Adipose tissue (tissue), 3 donors: ENCODE measurements around the gene NCAM1. TPM values are rescaled to one million over a fixed set of nuclear protein-coding genes. Genes with fewer than 3 reads are reported as not detected.

Source experiments
- H3K27ac ChIP-seq: one replicate; pipeline ENCODE4 v1.5.1; 2013; ENCODE audit warnings: low read depth, low read length
- WGBS, 3 donors: extraction: QIAGEN DNeasy Blood & Tissue Kit; methylation state at CpG; one replicate each; pipeline ENCODE4 v1.1.7; 2013; 5-methylcytosine and 5-hydroxymethylcytosine counted together
- polyA plus RNA-seq, 3 donors: library from polyadenylated mRNA; stranded (reverse); fragments of 200-250 nt; gene quantifications; one replicate each; pipeline ENCODE4 v1.2.3, GENCODE V29; 2013
- donor health status: healthy with polysubstance abuse.
- donor health status: Bipolar disorder and iron deficiency.
- donor health status: healthy.

Gene NCAM1
- polyA plus RNA-seq, 3 donors, result 1.4 to 2.7 (median 2.3) TPM

DNA sequence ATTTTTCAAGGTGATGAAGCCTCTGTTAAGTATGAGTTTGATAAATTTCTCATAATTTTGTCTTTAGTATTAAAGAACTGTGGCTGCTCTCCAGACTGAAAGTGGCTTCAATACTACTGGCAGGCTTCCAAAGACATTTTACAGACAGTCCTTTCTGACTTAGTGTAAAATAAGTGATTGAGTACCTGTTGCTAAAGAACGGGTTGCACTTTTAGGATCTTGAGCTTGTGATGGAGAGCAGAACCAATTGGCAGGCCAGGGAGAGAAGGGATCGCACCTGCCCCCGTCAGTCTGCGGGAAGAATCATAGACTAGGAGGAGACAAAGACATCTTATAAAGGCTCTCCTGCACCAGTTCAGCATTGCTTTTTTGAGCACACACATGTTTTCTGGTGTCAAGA lies 4.4 kb downstream of the NCAM1 start:
- H3K27ac ChIP-seq, result no peak overlapping the region
- WGBS, 3 donors, result 44 to 74% (median 74%) methylated on average over 4 of the region's 4 CpGs

DNA sequence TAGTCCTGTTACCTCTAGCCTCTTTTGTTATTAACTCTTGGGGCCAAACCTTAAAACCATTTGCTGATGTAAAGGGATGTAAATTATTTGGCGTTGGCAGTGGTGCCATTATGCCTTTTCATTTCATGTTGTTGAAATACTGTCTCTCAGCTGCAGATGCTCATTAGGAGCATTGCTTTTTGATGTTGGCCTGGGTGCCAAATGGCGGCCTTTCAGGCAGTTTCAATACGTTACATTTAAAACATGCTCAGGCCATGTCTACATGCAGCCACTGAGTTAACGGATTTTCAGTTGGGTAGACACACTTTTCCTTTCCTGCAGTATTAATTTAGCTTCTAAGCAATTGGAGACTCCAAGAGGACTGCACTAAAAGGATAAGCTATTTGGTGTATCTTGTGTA lies 5.3 kb downstream of the NCAM1 start:
- 78 to 90% (median 87%) methylated on average over 4 of the region's 4 CpGs for WGBS, 3 donors
- no peak overlapping the region for H3K27ac ChIP-seq

DNA sequence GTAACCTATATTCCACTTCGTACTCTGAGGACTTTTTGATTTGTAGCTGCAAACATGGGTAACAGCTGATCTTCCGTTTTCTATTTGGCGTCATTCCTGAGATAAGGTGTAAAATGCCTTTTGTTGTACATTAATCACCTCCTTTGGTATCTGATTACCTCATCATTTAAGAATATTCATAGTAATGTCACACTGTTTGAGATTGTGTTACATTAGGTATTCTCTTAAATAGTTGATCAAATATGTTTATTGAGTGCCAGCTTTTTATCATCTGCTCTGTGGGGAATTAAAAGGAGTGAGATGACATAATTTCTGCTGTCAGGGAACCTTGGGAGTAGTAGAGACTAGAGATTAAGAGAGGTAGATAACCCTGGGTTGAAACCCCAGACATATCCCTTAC lies 5.9 kb downstream of the NCAM1 start:
- WGBS, 3 donors, result 30 to 85% (median 79%) methylated on average over 3 of the region's 3 CpGs
- no peak overlapping the region for H3K27ac ChIP-seq

DNA sequence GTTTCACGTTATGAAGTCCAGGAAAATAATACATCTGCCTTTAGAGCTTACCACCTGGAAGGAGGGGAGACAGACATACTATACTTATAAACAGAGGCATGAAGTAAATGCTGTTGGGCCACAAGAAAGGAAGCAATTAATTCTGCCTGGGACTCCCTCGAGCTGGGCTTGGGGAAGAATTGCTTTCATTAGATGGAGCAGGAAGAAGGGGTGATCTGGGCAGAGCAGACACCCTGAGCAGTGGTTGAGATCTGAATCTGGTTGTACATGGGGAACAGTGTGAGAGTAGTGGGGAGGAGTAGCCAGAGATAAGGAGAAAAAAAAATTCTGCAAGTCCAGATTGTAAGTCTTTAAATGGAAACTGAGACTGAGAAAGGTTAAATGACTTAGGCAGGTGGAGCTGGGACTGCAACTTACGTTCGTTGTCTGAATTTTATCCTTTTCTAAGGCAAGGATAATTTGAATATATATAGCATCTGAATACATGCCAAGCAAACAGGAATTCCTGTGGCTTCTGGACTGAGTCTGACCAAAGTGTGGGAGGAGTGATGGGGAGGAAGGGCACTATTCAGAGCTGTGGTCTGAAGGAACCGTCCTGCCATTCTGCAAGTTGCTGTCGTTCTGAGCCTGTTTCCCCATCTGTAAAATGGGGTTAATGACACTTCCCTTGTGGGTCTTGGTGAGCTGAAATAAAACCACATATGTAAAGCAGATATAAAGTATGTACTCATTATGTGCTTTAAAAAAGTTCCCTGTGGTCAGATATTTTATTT lies 7.9 kb downstream of the NCAM1 start:
- H3K27ac ChIP-seq, result no peak overlapping the region
- 27 to 44% (median 34%) methylated on average over 6 of the region's 6 CpGs for WGBS, 3 donors

DNA sequence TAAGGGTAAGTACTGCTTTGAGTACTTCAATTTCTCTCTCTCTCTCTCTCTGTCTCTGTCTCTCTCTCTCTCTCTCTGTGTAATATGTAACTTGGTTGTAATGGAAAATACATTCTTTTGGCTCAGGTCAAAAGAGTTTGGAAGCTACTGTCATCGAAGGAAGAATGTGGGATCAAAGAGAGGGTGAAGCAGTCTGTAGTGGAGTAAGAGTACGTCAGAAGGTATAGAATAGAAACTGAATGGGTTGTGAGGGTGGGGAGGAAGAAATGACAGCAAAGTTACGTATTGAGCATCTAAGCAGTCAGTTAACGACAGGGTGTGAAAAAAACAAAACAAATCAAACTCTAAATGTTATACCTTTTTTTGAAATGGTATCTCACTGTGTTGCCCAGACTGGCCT lies 10.0 kb downstream of the NCAM1 start:
- H3K27ac ChIP-seq, result no peak overlapping the region
- 50 to 87% (median 82%) methylated on average over 4 of the region's 4 CpGs for WGBS, 3 donors

DNA sequence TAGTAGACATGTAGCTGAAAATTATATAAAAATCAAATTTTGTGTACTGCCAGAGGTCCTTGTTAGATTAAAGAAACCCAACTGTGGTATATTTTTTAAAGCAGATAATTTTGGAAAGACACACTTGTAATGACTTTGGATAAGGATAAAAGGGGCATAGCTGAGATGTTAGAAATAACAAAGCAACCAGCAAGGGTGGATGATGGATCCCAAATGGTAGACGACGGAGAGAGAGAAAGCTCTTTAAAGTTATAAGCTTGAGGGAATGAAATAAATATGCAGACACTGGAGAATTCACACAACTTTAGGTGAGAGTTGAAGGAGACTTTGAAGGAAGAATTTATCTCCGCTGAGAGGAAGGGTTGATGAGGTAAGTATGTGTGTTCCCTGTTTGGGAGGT lies 10.6 kb downstream of the NCAM1 start:
- no peak overlapping the region for H3K27ac ChIP-seq
- WGBS, 3 donors, result 82 to 89% (median 85%) methylated on average over 3 of the region's 3 CpGs

DNA sequence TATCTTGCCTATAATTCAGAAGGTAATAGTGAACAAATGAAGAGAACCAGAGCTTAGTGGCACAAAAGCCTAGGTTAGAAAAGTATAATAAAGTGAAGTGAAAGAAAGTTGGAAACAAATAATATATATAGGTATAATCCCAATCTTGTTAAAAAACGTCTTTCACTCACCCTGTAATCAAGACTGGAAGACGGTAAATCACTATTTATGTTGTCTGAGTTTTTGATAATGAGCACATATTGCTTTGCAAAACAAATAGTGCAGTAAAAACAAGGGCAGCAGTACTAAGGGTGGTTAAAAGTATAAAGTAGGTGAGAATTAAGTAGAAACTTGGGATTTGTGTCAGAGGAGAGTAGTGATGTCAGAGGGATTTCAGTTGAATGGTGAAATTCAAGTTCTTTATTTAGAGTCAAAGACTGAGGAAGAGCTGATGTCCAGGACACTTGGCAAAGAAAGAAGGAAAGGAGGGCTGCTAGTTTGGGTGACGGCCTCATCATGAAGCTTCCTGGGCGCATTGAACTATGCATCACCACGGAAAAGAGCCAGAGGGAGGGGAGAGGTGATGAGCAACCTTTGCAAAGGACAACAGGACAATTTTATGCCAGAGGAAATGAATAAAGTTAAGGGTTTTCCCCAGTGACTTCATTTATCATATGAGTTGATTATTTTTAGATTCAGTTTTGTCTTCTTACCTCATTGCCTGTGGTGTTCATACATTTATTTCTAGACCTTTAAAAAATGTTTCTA lies 11.4 kb downstream of the NCAM1 start:
- WGBS, 3 donors, result 65 to 79% (median 77%) methylated on average over 5 of the region's 5 CpGs
- no peak overlapping the region for H3K27ac ChIP-seq

DNA sequence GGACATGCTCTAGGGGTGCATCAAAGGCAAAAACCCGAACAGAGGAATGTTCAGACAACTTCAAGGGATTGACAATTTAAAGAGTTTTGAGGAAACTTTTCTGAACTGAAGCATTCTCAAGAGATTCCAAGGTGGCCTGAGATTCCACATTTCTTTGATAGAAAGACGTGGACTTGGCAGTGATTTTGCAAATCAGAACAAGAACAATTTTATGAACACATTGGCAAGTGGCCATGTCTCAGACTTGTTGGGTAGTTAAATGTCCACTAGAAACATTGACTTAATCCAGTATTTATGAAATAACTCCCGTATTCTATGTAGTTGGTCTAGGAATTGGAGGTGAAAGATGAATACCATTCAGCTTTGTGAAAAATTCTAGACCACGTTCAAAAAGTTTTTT lies 13.8 kb downstream of the NCAM1 start:
- 56 to 72% (median 71%) methylated on average over 4 of the region's 4 CpGs for whole genome bisulfite sequencing, 3 donors
- no peak overlapping the region for H3K27ac ChIP-seq

DNA sequence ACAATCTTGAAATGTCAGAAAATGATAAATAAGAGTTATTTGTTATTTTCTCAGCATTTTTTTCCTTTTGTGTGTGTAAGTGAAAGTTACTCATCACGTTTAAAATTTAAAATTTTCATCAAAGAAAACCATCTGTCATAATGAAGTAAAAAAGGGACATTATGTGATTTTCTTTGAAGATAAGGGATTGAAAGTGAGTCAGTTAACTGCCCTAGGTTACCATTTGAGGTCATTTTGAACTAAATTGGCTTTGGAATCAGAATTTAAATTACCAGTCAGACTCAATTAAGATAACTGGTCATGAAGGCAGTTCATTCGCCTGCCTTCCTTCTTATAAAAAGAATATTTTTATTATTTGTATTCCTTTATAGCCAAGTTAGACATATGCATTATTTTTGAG lies 14.3 kb downstream of the NCAM1 start:
- H3K27ac ChIP-seq, result no peak overlapping the region
- 66 to 91% (median 83%) methylated on average over 2 of the region's 2 CpGs for WGBS, 3 donors

DNA sequence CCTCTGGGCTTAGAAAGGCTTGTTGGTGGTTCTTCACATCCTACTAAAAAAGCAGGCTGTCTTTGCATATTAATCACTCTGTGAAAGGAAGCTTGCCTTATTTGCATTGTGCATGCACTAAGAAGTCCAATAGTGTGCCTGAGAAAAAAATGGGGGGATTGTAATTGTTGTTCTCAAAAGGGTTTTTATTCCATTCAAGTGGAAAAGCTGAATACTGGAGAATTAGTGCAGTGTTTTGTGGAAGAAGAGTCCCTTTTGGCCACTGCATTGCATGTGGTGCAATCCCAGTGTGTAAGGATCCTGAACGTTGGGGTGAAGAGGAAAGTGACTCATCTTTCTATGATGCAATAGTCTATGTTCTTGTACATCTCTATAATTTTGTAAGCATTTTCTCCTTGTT lies 16.5 kb downstream of the NCAM1 start:
- no peak overlapping the region for H3K27ac ChIP-seq
- WGBS, 3 donors, result 0 to 9% (median 6%) methylated on average over 1 of the region's 1 CpG

DNA sequence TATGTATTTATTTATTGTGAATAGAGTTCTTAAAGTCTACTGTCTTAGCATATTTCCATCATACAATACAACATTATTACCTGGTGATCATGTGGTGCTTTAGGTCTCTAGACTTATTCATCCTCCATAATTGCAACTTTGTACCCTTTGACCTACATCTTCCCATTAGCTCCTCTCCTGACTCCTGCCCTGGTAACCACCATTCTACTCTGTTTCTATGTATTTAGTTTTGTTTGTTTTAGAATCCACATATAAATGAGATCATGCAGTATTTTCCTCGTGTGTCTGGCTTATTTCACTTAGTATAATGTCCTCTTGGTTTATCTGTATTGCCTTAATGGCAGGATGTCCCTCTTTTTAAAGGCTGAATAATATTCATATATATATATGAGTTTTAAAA lies 22.7 kb downstream of the NCAM1 start:
- no peak overlapping the region for H3K27ac ChIP-seq
- WGBS, 3 donors, result 7 to 52% (median 46%) methylated on average over 1 of the region's 1 CpG

DNA sequence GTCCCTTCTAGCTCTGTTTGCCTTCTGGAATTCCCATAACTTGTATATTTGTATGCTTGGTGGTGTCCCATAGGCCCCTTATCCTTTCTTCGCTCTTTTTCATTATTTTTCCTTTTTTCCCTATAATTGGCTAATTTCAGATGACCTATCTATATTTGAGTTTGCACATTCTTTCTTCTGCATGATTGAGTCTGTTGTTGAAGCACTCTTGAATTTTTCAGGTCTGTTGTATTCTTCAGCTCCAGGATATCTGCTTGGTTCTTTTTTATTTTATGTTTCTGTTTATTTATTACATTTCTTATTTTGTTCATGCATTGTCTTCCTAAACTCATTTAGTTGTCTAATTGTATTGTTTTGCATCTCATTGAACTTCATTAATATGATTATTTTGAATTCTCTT lies 28.0 kb downstream of the NCAM1 start:
- 95 to 100% (median 96%) methylated on average over 1 of the region's 1 CpG for WGBS, 3 donors
- H3K27ac ChIP-seq, result no peak overlapping the region

DNA sequence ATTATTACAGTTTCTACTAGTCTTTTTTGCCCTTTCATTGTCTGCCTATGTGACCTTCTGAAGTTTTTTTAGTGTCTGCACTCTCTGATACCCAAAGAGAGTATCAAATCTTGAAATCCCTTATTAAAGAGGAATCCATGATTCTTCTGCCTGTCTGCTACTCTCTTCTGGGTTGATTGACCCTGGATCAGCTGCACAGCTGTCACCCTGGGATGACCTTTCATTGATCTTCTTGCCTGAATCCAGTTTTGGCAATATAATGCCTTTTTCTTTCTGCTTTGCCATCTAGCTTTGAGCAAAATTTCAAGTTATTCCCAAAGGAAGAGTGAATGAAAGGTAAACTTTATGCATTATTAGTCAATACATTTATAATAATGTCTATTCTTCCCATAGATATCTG lies 32.6 kb downstream of the NCAM1 start:
- no peak overlapping the region for H3K27ac ChIP-seq

DNA sequence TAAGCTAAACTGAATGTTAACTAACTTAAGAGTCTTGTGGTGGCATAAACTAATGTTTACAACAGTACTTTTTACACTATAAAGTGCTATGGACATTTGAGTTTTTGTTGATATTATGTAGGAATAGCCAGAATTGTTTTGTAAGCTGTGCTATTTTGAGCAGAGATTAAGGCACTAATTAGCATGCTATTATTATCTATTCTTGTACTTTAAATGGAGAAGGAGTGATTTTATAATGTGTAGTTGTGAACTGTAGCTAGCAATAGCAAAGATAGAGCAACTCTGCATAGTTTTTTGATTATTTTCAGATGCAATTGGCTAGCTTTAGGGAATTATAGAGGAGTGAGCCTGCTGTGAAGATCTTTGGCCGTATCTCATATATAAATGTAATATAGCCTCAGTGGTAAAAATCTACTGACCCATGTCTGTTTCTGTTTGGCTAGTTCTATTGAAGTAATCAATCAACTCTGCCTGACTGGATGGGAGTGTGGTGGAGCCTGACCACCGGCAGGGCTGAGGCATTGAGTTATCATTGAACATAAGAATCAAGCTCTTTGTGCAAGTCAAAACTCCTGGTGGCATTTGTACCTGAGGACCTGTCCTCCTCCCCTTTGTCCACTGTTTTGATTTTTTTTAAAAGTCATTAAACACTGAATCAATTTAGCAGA lies 34.3 kb downstream of the NCAM1 start:
- H3K27ac ChIP-seq, result no peak overlapping the region
- WGBS, 3 donors, result 32 to 69% (median 39%) methylated on average over 2 of the region's 2 CpGs

DNA sequence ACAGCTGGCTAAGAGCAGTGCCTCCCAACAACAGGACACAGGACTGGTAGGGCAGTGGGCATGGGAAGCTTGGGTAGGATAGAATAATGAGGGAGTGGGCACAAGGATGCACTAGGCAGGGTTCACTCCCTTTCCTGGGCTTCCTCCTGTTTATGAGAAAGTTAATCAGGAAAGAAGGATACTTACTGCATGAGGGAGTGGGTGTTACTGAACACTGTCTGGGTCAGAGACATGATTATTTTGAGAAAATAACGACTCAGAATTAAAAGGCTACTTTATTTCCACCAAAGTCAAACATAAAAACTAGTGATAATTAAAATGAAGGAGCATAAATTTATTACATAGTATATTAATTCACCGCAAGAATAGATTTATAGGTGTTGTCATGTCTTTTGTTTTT lies 35.8 kb downstream of the NCAM1 start:
- WGBS, 3 donors, result 74 to 80% (median 76%) methylated on average over 2 of the region's 2 CpGs
- no peak overlapping the region for H3K27ac ChIP-seq

DNA sequence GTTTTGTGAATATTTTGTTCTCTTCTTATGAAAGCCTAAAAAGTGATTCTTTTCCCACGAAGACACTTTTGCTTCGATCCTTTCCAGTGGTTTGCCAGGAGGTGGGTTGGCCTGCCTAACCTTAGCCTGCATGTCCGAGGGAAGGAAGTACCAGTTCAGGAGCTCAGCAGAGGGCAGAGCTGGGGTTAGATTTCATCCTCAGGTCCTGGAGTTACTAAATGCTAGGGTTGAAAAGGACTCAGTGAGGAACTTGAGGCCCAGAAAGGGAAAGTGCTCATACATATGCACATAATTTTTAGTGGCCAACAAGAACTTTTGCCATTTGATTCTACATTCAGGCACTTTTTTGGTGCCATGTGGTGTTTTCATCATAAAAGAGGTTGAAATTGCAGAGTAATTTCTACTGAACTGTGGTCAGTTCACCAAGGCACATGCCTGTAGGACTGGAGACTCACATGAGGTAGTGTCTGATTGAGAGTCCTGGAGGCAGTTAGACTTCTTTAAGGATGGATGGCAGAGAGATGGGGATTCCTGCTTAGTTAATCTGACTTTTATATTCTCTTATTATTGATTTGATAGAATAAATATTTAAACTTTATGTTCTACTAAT lies 36.7 kb downstream of the NCAM1 start:
- WGBS, 3 donors, result 68 to 79% (median 70%) methylated on average over 3 of the region's 3 CpGs
- no peak overlapping the region for H3K27ac ChIP-seq

DNA sequence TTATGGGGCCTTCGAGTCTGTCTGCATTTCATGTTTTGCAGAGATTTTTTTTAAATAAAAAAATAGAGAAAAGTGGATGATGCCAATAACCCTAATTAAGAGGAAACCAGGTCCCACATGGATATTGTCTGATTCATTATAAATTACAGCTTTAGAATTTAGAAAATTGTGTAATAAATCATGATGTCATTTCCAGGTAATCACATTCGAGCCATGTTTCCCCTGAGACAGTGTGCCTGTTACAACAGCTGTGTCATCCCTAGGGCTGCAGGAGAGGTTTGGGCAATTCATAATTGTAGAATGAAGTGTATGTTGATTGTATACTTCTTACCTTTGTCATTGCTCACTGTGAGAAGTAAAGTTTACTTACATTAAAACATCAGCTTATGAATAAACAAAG lies 38.3 kb downstream of the NCAM1 start:
- H3K27ac ChIP-seq, result no peak overlapping the region
- WGBS, 3 donors, result 52 to 67% (median 57%) methylated on average over 2 of the region's 2 CpGs

DNA sequence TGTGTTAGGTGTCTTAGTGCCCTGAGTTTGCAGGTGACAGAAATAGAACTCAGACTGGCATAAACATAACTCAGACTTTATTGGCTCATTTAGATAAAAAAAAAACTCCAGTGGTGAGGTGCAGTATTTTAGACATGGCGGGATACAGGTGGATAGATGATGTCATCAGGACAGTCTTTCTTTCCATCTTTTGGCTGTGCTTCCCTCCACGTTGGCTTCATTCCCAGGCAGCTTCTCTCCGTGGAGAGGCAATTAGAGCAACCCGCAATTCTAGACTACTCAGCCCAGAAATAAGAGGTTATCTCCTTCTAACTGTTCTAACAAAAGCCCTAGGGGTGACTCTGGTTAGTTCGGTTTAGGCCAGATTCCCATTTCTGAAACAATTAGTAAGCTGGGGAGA lies 40.5 kb downstream of the NCAM1 start:
- 52 to 63% (median 57%) methylated on average over 5 of the region's 5 CpGs for WGBS, 3 donors

DNA sequence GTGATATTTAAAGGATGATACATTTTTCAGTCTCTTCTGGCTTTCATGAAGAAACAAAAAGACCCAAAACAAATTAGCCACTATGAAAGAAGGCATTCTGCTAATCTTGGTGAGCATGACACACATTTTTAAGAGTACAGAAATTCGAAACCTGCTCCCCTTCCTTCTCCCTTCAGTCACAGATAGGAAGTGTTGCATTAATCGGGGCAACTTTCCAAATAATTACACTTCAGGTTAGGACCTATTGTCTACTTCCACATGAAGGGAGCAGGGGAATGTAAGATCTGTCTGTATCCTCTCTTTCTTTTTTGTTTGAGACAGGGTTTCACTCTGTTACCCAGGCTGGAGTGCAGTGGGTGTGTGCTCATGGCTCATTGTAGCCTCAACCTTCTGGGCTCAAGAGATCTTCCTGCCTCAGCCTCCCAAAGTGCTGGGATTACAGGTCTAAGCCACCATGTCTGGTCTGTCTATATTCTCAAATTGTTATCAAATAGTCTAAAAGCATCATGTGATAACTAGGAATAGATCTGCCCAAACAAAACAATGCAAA lies 45.8 kb downstream of the NCAM1 start:
- 38 to 47% (median 40%) methylated on average over 2 of the region's 2 CpGs for WGBS, 3 donors
- H3K27ac ChIP-seq, result no peak overlapping the region

More for the DNA sequence above, 40.5 kb downstream of the NCAM1 start:
- H3K27ac ChIP-seq, result no peak overlapping the region
